HG03045 (cell line): ENCODE data around the gene DNAJC6.

Source experiments
- ATAC-seq: cut with Tn5 transposase; IDR thresholded peaks from one replicate; pipeline ENCODE4 v1.9.1; 2021; ENCODE audit warnings: mild to moderate bottlenecking, moderate library complexity; ENCODE audit not compliant: unreplicated experiment

DNAJC6 gene

GRCh38 chr1:65292861-65293593 is 16.3 kb upstream of the DNAJC6 start:
- no peak for ATAC-seq

DNA sequence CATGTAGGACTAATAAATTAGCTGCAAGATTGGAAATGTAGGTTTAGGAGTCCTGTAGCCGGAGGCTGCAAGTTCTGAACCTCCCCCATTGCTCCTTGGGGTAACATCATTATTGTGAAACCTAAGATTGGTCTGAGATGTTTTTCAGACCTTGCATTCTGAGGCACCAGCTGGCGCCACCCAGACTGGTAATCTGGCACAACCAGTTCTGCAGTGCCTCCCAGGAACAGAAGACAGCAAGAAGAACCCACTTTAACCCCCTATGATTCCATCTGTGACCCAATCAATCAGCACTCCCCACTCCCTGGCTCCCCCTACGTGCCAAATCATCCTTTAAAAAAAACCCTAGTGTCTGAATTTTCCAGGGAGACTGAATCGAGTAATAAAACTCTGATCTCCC is 11.6 kb upstream of the DNAJC6 start:
- no peak for ATAC-seq

GRCh38 chr1:65299328-65299727 is 10.0 kb upstream of the DNAJC6 start:
- ATAC-seq, result no peak

DNA sequence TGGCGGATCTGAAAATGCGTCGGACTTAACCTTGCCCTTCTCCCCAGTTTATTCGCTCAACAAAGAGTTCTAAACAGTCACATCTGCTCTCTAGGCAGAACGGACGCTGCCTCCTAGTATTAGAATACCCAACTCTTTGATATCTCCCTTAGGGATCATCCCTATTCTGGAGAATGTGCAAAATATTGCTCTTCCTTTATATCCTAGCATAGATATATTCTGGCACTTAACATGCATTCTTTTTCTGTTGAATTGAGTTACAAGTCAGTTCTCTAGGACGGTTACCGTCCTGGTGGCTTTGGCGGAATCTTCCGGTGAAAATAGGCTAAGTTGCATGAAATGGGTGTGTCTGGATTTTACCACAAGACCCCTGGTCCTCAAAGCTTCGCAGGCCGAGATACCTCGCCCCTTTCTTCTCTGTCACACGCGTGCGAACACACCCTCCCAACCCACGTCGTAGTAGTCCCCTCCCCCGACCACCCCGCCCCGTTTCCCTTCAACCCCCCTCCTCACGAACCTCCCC is 501 bp upstream of the DNAJC6 start:
- no peak for ATAC-seq

GRCh38 chr1:65310078-65310587 is 790 bp downstream of the DNAJC6 start:
- ATAC-seq, result no peak

DNA sequence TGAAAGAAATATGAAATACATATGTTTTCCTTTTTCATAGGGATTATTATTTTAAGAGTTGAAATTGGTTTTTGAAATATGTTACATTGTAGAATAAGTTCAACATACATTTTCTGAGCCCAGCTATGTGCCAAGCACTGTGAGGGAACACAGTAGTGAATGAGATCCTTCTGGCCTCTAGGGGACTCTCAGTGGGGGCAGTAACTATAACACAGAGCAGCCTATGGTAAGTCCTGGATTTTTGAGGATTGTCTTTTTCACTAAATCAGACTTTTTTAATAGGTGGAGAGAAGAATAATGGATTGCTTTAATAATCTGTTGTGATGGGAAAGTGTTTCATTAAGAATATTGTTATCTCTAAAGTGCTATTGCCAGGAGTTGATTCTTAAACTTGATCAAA is 2.4 kb downstream of the DNAJC6 start:
- ATAC-seq, result no peak

DNA sequence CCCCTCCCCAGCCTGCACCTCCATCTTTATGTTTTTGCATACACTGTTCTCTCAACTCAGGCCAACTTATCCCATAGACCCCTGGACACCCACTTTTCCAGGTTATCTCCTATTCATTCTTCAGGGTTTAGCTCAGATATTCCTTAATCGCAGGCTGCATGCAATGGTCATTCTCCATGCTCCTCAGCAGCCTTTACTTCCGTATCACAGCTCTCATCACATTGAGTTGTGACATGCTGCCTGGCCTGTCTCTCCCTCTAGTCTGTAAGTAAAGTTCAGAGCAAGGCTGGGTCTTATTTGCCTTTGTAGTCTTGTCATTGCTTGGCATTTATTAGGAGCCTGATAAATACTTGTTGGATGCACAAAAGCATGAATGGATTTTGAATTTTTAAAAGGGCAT is 6.9 kb downstream of the DNAJC6 start:
- ATAC-seq, result no peak

- no peak for ATAC-seq
Measured at GRCh38 chr1:65317866-65318653, 8.7 kb downstream of the DNAJC6 start.

- ATAC-seq, result no peak
Measured at GRCh38 chr1:65319141-65319540, 9.8 kb downstream of the DNAJC6 start.

- ATAC-seq, result no peak
Measured at GRCh38 chr1:65319754-65320153, 10.4 kb downstream of the DNAJC6 start.

GRCh38 chr1:65321879-65322278 is 12.5 kb downstream of the DNAJC6 start:
- ATAC-seq, result no peak

DNA sequence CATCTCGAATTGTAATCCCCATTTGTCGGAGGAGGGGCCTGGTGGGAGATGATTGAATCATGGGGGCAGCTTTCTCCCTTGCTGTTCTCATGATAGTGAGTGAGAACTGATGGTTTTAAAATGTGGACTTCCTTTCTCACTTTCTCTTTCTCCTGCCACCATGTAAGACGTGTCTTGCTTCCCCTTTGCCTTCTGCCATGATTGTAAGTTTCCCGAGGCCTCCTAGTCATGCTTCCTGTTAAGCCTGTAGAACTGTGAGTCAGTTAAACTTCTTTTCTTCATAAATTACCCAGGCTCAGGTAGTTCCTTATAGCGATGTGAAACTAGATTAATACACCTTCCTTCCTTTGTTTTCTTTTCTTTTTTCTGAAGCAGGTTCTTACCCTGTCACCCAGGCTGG is 13.9 kb downstream of the DNAJC6 start:
- ATAC-seq, result no peak

GRCh38 chr1:65330021-65330420 is 20.7 kb downstream of the DNAJC6 start:
- ATAC-seq, result no peak

DNA sequence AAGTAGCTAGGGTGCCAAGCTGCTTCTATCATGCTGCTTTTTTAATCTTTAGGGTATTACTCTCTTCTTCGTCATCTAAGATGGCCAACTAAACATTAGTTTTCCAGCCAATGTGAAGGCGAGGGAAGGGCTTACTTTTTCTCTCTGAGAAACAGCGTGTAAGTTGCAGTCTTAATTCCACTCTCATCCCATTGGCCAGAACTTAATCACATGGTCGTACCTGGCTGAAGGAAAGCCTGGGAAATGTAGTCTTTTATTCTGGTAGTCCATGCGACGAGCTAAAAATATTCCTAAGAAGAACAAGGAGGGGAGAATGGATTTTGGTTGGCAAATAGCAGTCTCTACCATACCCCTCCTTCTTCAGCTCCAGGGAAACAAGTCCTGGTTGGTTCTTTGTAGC is 21.5 kb downstream of the DNAJC6 start:
- no peak for ATAC-seq

- ATAC-seq, result no peak
Measured at GRCh38 chr1:65332821-65333220, 23.5 kb downstream of the DNAJC6 start.

DNA sequence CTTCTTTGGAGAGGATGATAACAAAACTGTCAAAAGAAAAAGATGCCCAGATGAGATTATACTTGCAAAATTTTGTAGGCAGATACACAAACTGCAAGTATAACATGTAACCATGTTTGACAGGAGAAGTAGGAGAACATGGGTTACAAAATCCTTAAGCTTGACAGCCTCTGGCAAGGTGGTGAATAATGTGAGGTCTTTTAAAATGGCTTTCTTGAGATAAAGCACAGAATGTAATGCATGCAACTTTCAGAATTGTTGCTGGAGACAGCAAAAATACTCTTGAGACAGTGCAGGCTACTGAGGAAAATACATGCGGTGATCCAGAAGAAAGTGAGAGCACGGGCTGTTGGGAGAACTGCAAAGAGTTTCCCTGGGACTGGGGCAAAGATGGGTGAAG is 24.7 kb downstream of the DNAJC6 start:
- no peak for ATAC-seq

GRCh38 chr1:65339866-65340468 is 30.6 kb downstream of the DNAJC6 start:
- ATAC-seq, result no peak

DNA sequence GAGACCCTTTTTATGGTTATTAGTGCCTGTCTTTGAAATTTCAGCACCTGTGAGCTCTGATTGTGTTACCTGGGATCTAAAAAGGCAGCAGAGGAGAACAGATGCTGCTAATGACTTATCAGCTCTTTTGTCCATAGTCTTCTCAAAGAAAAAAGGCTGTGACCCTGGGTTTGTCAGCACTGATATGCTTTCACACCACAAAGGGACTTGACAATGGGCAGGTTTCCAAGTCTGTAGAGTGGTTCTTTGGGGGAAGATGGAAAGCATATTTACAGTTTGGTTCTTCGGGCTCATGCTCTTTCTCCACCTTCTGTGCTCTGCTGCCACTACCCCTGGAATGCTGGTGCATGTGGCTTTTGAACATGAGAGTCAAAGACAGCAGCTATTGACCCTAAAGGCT is 32.0 kb downstream of the DNAJC6 start:
- ATAC-seq, result no peak

DNA sequence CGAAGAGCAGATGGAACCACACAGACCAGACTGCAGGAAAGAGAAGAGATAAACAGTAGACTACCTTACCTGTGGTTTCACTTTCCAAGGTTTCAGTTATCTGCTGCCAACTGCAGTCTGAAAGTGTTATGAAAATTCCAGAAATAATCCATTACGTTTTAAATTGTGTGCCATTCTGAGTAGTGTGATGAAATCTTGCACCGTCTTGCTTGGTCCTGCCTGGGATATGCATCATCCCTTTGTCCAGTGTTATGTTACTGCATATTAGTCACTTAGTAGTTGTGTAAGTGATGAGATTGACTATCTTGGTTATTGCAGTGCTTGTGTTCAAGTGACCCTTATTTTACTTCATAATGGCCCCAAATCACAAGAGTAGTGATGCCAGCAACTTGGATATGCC is 33.9 kb downstream of the DNAJC6 start:
- no peak for ATAC-seq

- ATAC-seq, result no peak
Measured at GRCh38 chr1:65344171-65344814, 35.0 kb downstream of the DNAJC6 start.

GRCh38 chr1:65346190-65346589 is 36.8 kb downstream of the DNAJC6 start:
- no peak for ATAC-seq
